ENCODE data around the gene ACRV1. TPM values are rescaled to one million over a fixed set of nuclear protein-coding genes. Genes with fewer than 3 reads are reported as not detected.

ACRV1 gene
- total RNA-seq, 4 donors from 2014 or later: not detected

- peak within 1 kb of the TSS; percentile 74 to 85 (median 83) for H3K4me3 ChIP-seq
- in situ Hi-C loops (cut with MboI; ENCODE audit: low sequenced_read_pairs in 4 of 4) (loop anchor here in 2 of 4 donors (25.0 kb wide), 2 partner anchors 263 to 613 kb away; partner anchors contain the start of gene HYLS1 (in 2 of the 2)), intact Hi-C loops (cut with DNase I; ENCODE audit: low total_unique reads) (loop anchor here (1.0 to 2.0 kb wide), 3 partner anchors 31 to 128 kb away; partner anchors contain the start of genes EI24 and FEZ1)
- peaks cover 4 to 27% of the 10 kb centered on the region in 2 donors for H3K36me3 ChIP-seq
- H3K9me3 ChIP-seq: no peaks in the 10 kb centered on the region
- H3K27ac ChIP-seq: peak within 1 kb of the TSS; percentile 89 to 97 (median 94)
- no peaks in the 10 kb centered on the region for H3K27me3 ChIP-seq
- ATAC-seq: no peak
- no peak for DNase-seq
- TF ChIP-seq POLR2A (IDR thresholded peaks at IDR 0.05) (no peak), CTCF (IDR thresholded peaks at IDR 0.05 in 4 of 5, conservative IDR thresholded peaks at IDR 0.05 in 1 of 5) (no peak)
- peaks cover 13 to 16% of the 10 kb centered on the region in 2 donors for H3K4me1 ChIP-seq
Observed at GRCh38 chr11:125624756-125625213, 55.9 kb downstream of the ACRV1 start, which contains the start of gene CHEK1. Gene CHEK1 (plus strand): TSS chr11:125625163. CDS start chr11:125626769, 1,606 bp downstream.

- Histone ChIP-seq H3K36me3 (peaks cover 4 to 44% of the 10 kb centered on the region in 2 donors), H3K4me1 (peaks cover 13 to 16% of the 10 kb centered on the region in 2 donors), H3K9me3 (no peaks in the 10 kb centered on the region), H3K27me3 (no peaks in the 10 kb centered on the region), H3K4me3 (no peak overlapping the region), H3K27ac (no peak overlapping the region)
- ATAC-seq (no peak), DNase-seq (no peak)
- intact Hi-C loops (cut with DNase I; ENCODE audit: low total_unique reads): no loop called here
- in situ Hi-C loops (cut with MboI; ENCODE audit: low sequenced_read_pairs in 4 of 4): loop anchor here in 2 of 4 donors (25.0 kb wide), 2 partner anchors 264 to 614 kb away; partner anchors contain the start of gene HYLS1 (in 2 of the 2)
- no peak for TF ChIP-seq POLR2A (IDR thresholded peaks at IDR 0.05)
Observed at GRCh38 chr11:125623064-125623463, 57.6 kb downstream of the ACRV1 start.

- DNase-seq: no peak
- ATAC-seq: no peak
- intact Hi-C loops (cut with DNase I; ENCODE audit: low total_unique reads): no loop called here
- H3K9me3 ChIP-seq: no peaks in the 10 kb centered on the region
- H3K4me3 ChIP-seq: no peak overlapping the region
- H3K27ac ChIP-seq: no peak overlapping the region
- H3K27me3 ChIP-seq: no peaks in the 10 kb centered on the region
- H3K4me1 ChIP-seq: peaks cover 13 to 16% of the 10 kb centered on the region in 2 donors
- in situ Hi-C loops (cut with MboI; ENCODE audit: low sequenced_read_pairs in 4 of 4): loop anchor here in 2 of 4 donors (25.0 kb wide), 2 partner anchors 265 to 615 kb away; partner anchors contain the start of gene HYLS1 (in 2 of the 2)
- H3K36me3 ChIP-seq: peaks cover 4 to 55% of the 10 kb centered on the region in 2 donors
- TF ChIP-seq CTCF (IDR thresholded peaks at IDR 0.05 in 4 of 5, conservative IDR thresholded peaks at IDR 0.05 in 1 of 5) (no peak), POLR2A (IDR thresholded peaks at IDR 0.05) (no peak)
Observed at GRCh38 chr11:125621995-125622394, 58.7 kb downstream of the ACRV1 start.

Other genes starting within 250 kb of the ACRV1 start
- 1 to 10 TPM; 5.2 to 7.9 (median 6.6) TPM for gene FEZ1, start 184.6 kb downstream of the ACRV1 start, total RNA-seq
- 100 to 1,000 TPM in 3 of 4 donors, 10 to 100 TPM in 1; 88.9 to 140 (median 127) TPM for gene EI24, start 111.4 kb downstream of the ACRV1 start, total RNA-seq
- gene STT3A, start 88.0 kb downstream of the ACRV1 start, total RNA-seq: 10 to 100 TPM; 31.5 to 34.6 (median 32.9) TPM
- under 1 TPM in 2 of 4 donors, not detected in 2; 0.42 to 0.56 TPM for gene CHEK1, start 55.7 kb downstream of the ACRV1 start, total RNA-seq
- gene PATE1, start 65.4 kb upstream of the ACRV1 start, total RNA-seq: not detected
- gene PATE2, start 98.0 kb upstream of the ACRV1 start, total RNA-seq: not detected
- not detected for gene PATE3, start 107.3 kb upstream of the ACRV1 start, total RNA-seq
- gene PATE4, start 152.5 kb upstream of the ACRV1 start, total RNA-seq: not detected
- gene HYLS1, start 206.8 kb upstream of the ACRV1 start, total RNA-seq: 1 to 10 TPM in 3 of 4 donors, under 1 TPM in 1; 0.56 to 3.9 (median 1.9) TPM
- gene PUS3, start 222.4 kb upstream of the ACRV1 start, total RNA-seq: 10 to 100 TPM in 3 of 4 donors, 1 to 10 TPM in 1; 7.0 to 13.5 (median 11.7) TPM
- gene DDX25, start 223.7 kb upstream of the ACRV1 start, total RNA-seq: not detected

Data from gastrocnemius medialis (tissue), 4 donors.